Measurements from ENCODE around the gene OR7G3.

OR7G3 gene

DNA sequence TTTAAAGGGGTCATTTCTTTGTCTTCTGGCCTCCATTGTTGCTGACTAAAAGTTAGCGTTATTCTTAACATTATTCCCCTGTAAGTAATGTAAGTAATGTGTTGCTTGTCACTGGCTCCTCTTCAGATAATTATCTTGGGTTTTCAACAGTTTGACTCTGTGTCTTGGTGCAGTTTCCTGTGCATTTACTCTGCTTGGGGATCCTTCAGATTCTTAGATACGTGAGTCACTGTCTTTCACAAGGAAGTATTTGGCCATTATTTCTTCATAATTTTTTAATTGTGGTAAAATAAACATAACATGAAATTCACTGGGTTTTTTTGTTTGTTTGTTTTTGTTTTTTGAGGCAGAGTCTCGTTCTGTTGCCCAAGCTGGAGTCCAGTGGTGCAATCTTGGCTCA lies 38.5 kb upstream of the OR7G3 start:
- Histone ChIP-seq H4K91ac (ENCODE audit: low read length) (no peak overlapping the region), H3K36me3 (ENCODE audit: control insufficient read depth in 1 of 2, insufficient read depth in 2 of 2, low read depth in 1 of 2, low read length in 2 of 2) (peaks cover 62 to 73% of the 10 kb centered on the region in 2 experiments), H2BK5ac (ENCODE audit: low read depth, low read length, poor library complexity, severe bottlenecking) (no peak overlapping the region), H3K4me2 (ENCODE audit: low read length, poor library complexity, severe bottlenecking) (no peak overlapping the region), H2BK12ac (ENCODE audit: low read length in 2 of 2) (no peak overlapping the region), H3K4me1 (ENCODE audit: control insufficient read depth, insufficient read depth, low read depth, low read length) (no peaks in the 10 kb centered on the region), H2AK5ac (ENCODE audit: low read length, severe bottlenecking) (no peak overlapping the region), H3K9ac (ENCODE audit: low read length) (no peak overlapping the region), H3K9me3 (ENCODE audit: control insufficient read depth, low read length) (peaks cover 64% of the 10 kb centered on the region), H3K27me3 (ENCODE audit: control insufficient read depth in 1 of 2, insufficient read depth in 1 of 2, low read length in 2 of 2) (no peaks in the 10 kb centered on the region), H3K4me3 (ENCODE audit: insufficient read depth in 1 of 2, low read depth in 1 of 2, low read length in 2 of 2) (no peak overlapping the region), H3K14ac (ENCODE audit: low read length in 2 of 2) (no peak overlapping the region), H3K79me1 (replicated peaks; ENCODE audit: low read length, poor library complexity, severe bottlenecking) (peaks cover 34% of the 10 kb centered on the region), H3K18ac (ENCODE audit: low read depth in 1 of 2, low read length in 2 of 2) (no peak overlapping the region), H3K4ac (ENCODE audit: low read depth in 1 of 2, low read length in 2 of 2) (no peak overlapping the region), H2BK120ac (ENCODE audit: low read depth, low read length) (no peak overlapping the region), H3K23ac (ENCODE audit: low read length in 2 of 2) (no peak overlapping the region), H2BK15ac (ENCODE audit: low read depth, poor library complexity, severe bottlenecking) (no peak overlapping the region), H4K8ac (ENCODE audit: low read length) (no peak overlapping the region), H2AFZ (ENCODE audit: low read depth, low read length) (no peak overlapping the region), H3K27ac (ENCODE audit: low read length, poor library complexity, severe bottlenecking) (no peak overlapping the region)
- 92% methylated on average over 2 of the region's 3 CpGs for WGBS
- DNase-seq = no peak

GRCh38 chr19:9161427-9161826 lies 34.7 kb upstream of the OR7G3 start:
- Histone ChIP-seq H3K9me3 (ENCODE audit: control insufficient read depth, low read length) (peaks cover 88% of the 10 kb centered on the region), H2AK5ac (ENCODE audit: low read length, severe bottlenecking) (no peak overlapping the region), H3K27ac (ENCODE audit: low read length, poor library complexity, severe bottlenecking) (no peak overlapping the region), H4K91ac (ENCODE audit: low read length) (no peak overlapping the region), H3K79me1 (replicated peaks; ENCODE audit: low read length, poor library complexity, severe bottlenecking) (peaks cover 56% of the 10 kb centered on the region), H4K8ac (ENCODE audit: low read length) (no peak overlapping the region), H3K18ac (ENCODE audit: low read depth in 1 of 2, low read length in 2 of 2) (no peak overlapping the region), H3K14ac (ENCODE audit: low read length in 2 of 2) (no peak overlapping the region), H3K4me1 (ENCODE audit: control insufficient read depth, insufficient read depth, low read depth, low read length) (no peaks in the 10 kb centered on the region), H2BK5ac (ENCODE audit: low read depth, low read length, poor library complexity, severe bottlenecking) (no peak overlapping the region), H3K9ac (ENCODE audit: low read length) (no peak overlapping the region), H2BK120ac (ENCODE audit: low read depth, low read length) (no peak overlapping the region), H2AFZ (ENCODE audit: low read depth, low read length) (no peak overlapping the region), H3K4ac (ENCODE audit: low read depth in 1 of 2, low read length in 2 of 2) (no peak overlapping the region), H3K27me3 (ENCODE audit: control insufficient read depth in 1 of 2, insufficient read depth in 1 of 2, low read length in 2 of 2) (no peaks in the 10 kb centered on the region), H2BK15ac (ENCODE audit: low read depth, poor library complexity, severe bottlenecking) (no peak overlapping the region), H2BK12ac (ENCODE audit: low read length in 2 of 2) (no peak overlapping the region), H3K23ac (ENCODE audit: low read length in 2 of 2) (no peak overlapping the region), H3K4me3 (ENCODE audit: insufficient read depth in 1 of 2, low read depth in 1 of 2, low read length in 2 of 2) (peak overlapping the region in 1 of 2 experiments; percentile 67), H3K36me3 (ENCODE audit: control insufficient read depth in 1 of 2, insufficient read depth in 2 of 2, low read depth in 1 of 2, low read length in 2 of 2) (peaks cover 86 to 95% of the 10 kb centered on the region in 2 experiments), H3K4me2 (ENCODE audit: low read length, poor library complexity, severe bottlenecking) (no peak overlapping the region)
- no peak for DNase-seq
- 98% methylated on average over 12 of the region's 12 CpGs for WGBS

DNA sequence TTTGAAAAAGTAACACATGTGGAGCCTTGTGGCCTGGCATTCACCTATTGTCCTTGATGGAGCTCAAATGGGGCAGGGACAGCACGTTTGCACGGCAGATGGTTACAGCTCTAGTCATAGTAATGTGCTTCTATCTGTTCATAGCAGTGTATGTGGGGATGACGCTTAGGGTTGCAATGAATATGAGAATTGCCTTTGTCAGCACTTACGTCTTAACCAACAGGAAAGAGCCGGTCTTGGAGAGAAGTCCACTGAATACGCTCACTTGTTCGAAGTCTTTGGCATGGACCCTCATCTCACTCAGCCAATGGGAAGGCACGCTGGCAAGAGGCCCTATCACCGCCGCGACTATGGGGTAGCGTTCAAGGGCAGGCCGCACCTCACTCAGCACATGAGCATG lies 33.1 kb upstream of the OR7G3 start:
- H3K4ac ChIP-seq (ENCODE audit: low read depth in 1 of 2, low read length in 2 of 2) = no peak overlapping the region
- no peak overlapping the region for H3K4me2 ChIP-seq (ENCODE audit: low read length, poor library complexity, severe bottlenecking)
- WGBS = 99% methylated on average over 13 of the region's 13 CpGs
- no peak overlapping the region for H2BK5ac ChIP-seq (ENCODE audit: low read depth, low read length, poor library complexity, severe bottlenecking)
- H2AK5ac ChIP-seq (ENCODE audit: low read length, severe bottlenecking) = no peak overlapping the region
- no peak overlapping the region for H2BK12ac ChIP-seq (ENCODE audit: low read length in 2 of 2)
- DNase-seq = no peak
- peaks cover 65% of the 10 kb centered on the region for H3K79me1 ChIP-seq (replicated peaks; ENCODE audit: low read length, poor library complexity, severe bottlenecking)
- no peaks in the 10 kb centered on the region for H3K4me1 ChIP-seq (ENCODE audit: control insufficient read depth, insufficient read depth, low read depth, low read length)
- H2BK120ac ChIP-seq (ENCODE audit: low read depth, low read length) = no peak overlapping the region
- no peak overlapping the region for H3K27ac ChIP-seq (ENCODE audit: low read length, poor library complexity, severe bottlenecking)
- no peak overlapping the region for H2BK15ac ChIP-seq (ENCODE audit: low read depth, poor library complexity, severe bottlenecking)
- H3K9ac ChIP-seq (ENCODE audit: low read length) = no peak overlapping the region
- H2AFZ ChIP-seq (ENCODE audit: low read depth, low read length) = no peak overlapping the region
- peaks cover 97% of the 10 kb centered on the region for H3K9me3 ChIP-seq (ENCODE audit: control insufficient read depth, low read length)
- H4K91ac ChIP-seq (ENCODE audit: low read length) = no peak overlapping the region
- peaks cover 92 to 97% of the 10 kb centered on the region in 2 experiments for H3K36me3 ChIP-seq (ENCODE audit: control insufficient read depth in 1 of 2, insufficient read depth in 2 of 2, low read depth in 1 of 2, low read length in 2 of 2)
- no peak overlapping the region for H3K18ac ChIP-seq (ENCODE audit: low read depth in 1 of 2, low read length in 2 of 2)
- no peak overlapping the region for H3K14ac ChIP-seq (ENCODE audit: low read length in 2 of 2)
- H3K4me3 ChIP-seq (ENCODE audit: insufficient read depth in 1 of 2, low read depth in 1 of 2, low read length in 2 of 2) = peak overlapping the region in 1 of 2 experiments; percentile 67
- no peak overlapping the region for H3K23ac ChIP-seq (ENCODE audit: low read length in 2 of 2)
- H3K27me3 ChIP-seq (ENCODE audit: control insufficient read depth in 1 of 2, insufficient read depth in 1 of 2, low read length in 2 of 2) = no peaks in the 10 kb centered on the region
- no peak overlapping the region for H4K8ac ChIP-seq (ENCODE audit: low read length)

DNA sequence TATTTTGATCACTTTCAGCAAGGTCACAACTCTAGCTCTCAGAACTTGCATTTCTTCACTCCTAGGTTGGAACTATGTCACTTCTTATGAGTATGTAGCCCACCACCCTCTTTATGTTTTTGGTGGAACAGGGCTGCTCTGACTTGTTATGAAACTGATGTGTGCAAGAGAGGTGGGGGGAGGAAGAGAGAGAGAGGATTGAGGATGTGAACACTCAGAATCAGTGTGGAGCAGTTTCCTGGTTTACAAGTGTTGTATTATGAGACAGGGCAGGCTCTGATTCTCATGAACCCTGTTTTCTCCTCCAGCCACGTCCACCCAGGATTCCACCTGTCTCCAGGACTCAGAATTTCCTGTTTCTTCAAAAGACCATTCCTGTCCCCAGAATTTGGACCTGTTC lies 29.6 kb upstream of the OR7G3 start:
- Histone ChIP-seq H3K27me3 (ENCODE audit: control insufficient read depth in 1 of 2, insufficient read depth in 1 of 2, low read length in 2 of 2) (no peaks in the 10 kb centered on the region), H2BK12ac (ENCODE audit: low read length in 2 of 2) (no peak overlapping the region), H3K4me2 (ENCODE audit: low read length, poor library complexity, severe bottlenecking) (no peak overlapping the region), H4K91ac (ENCODE audit: low read length) (no peak overlapping the region), H3K23ac (ENCODE audit: low read length in 2 of 2) (no peak overlapping the region), H2BK120ac (ENCODE audit: low read depth, low read length) (no peak overlapping the region), H3K4ac (ENCODE audit: low read depth in 1 of 2, low read length in 2 of 2) (no peak overlapping the region), H3K4me1 (ENCODE audit: control insufficient read depth, insufficient read depth, low read depth, low read length) (no peaks in the 10 kb centered on the region), H3K9me3 (ENCODE audit: control insufficient read depth, low read length) (peaks cover 94% of the 10 kb centered on the region), H3K9ac (ENCODE audit: low read length) (no peak overlapping the region), H3K79me1 (replicated peaks; ENCODE audit: low read length, poor library complexity, severe bottlenecking) (peaks cover 43% of the 10 kb centered on the region), H2AFZ (ENCODE audit: low read depth, low read length) (no peak overlapping the region), H3K14ac (ENCODE audit: low read length in 2 of 2) (no peak overlapping the region), H2BK5ac (ENCODE audit: low read depth, low read length, poor library complexity, severe bottlenecking) (no peak overlapping the region), H3K4me3 (ENCODE audit: insufficient read depth in 1 of 2, low read depth in 1 of 2, low read length in 2 of 2) (no peak overlapping the region), H3K27ac (ENCODE audit: low read length, poor library complexity, severe bottlenecking) (no peak overlapping the region), H3K36me3 (ENCODE audit: control insufficient read depth in 1 of 2, insufficient read depth in 2 of 2, low read depth in 1 of 2, low read length in 2 of 2) (peaks cover 71 to 86% of the 10 kb centered on the region in 2 experiments), H2AK5ac (ENCODE audit: low read length, severe bottlenecking) (no peak overlapping the region), H3K18ac (ENCODE audit: low read depth in 1 of 2, low read length in 2 of 2) (no peak overlapping the region), H2BK15ac (ENCODE audit: low read depth, poor library complexity, severe bottlenecking) (no peak overlapping the region), H4K8ac (ENCODE audit: low read length) (no peak overlapping the region)
- no peak for DNase-seq
- 91% methylated on average over 1 of the region's 1 CpG for WGBS

Data from mesenchymal stem cell (in vitro differentiated cells and primary cell).